ENCODE measurements around the gene SSH2. TPM values are rescaled to one million over a fixed set of nuclear protein-coding genes. Genes with fewer than 3 reads are reported as not detected.

The SSH2 gene
- total and polyA plus RNA-seq, 2 of the 13 experiments (the other 11 are each of a cell fraction or from before 2014, with no cell fraction given), result 6.0 to 6.4 TPM

GRCh38 chr17:29622337-29623282 lies 307.4 kb downstream of the SSH2 start, which contains the start of gene CORO6 (continued):
- TF ChIP-seq LBX2 (CRISPR knock-in tag; IDR thresholded peaks at IDR 0.05; ENCODE audit: borderline replicate concordance), result 0 out of 2 replicates have a peak, but pooled peaks have one; percentile 36
- no peak for TF ChIP-seq HNF4G (IDR thresholded peaks at IDR 0.05; ENCODE audit: borderline replicate concordance, low read depth, low read length)
- no peak for TF ChIP-seq HNF4G (CRISPR knock-in tag; IDR thresholded peaks at IDR 0.05; ENCODE audit: borderline replicate concordance, low read depth)
- peak; percentile 48; the same call in 1 of the 2 replicates for TF ChIP-seq NFKB2 (CRISPR knock-in tag; IDR thresholded peaks at IDR 0.05; ENCODE audit: borderline replicate concordance)
- no peak for TF ChIP-seq ZNF383 (CRISPR knock-in tag; IDR thresholded peaks at IDR 0.05; ENCODE audit: borderline replicate concordance)
- TF ChIP-seq ZNF501 (CRISPR knock-in tag; IDR thresholded peaks at IDR 0.05), result peak; percentile 65
- no peak for TF ChIP-seq ZNF720 (CRISPR knock-in tag; IDR thresholded peaks at IDR 0.05)
- TF ChIP-seq CERS6 (CRISPR knock-in tag; IDR thresholded peaks at IDR 0.05), result no peak
- TF ChIP-seq MAF1 (CRISPR knock-in tag; IDR thresholded peaks at IDR 0.05; ENCODE audit: borderline replicate concordance), result no peak
- no peak for TF ChIP-seq EZH2 (conservative IDR thresholded peaks at IDR 0.05; ENCODE audit: low read depth, low read length)
- no peak for TF ChIP-seq MXD4 (CRISPR knock-in tag; IDR thresholded peaks at IDR 0.05)
- TF ChIP-seq ZNF260 (CRISPR knock-in tag; IDR thresholded peaks at IDR 0.05; ENCODE audit: borderline replicate concordance, low read depth), result no peak
- no peak for TF ChIP-seq TBX2 (CRISPR knock-in tag; IDR thresholded peaks at IDR 0.05; ENCODE audit: borderline replicate concordance)
- TF ChIP-seq ZNF512 (CRISPR knock-in tag; IDR thresholded peaks at IDR 0.05), result no peak
- peak; percentile 49 for TF ChIP-seq SAP130 (CRISPR knock-in tag; IDR thresholded peaks at IDR 0.05; ENCODE audit: low read depth)
- no peak for TF ChIP-seq MTF1 (CRISPR knock-in tag; IDR thresholded peaks at IDR 0.05)
- TF ChIP-seq ZNF550 (CRISPR knock-in tag; IDR thresholded peaks at IDR 0.05; ENCODE audit: borderline replicate concordance), result no peak
- no peak for TF ChIP-seq MEIS2 (CRISPR knock-in tag; IDR thresholded peaks at IDR 0.05)
- TF ChIP-seq ELK4 (CRISPR knock-in tag; IDR thresholded peaks at IDR 0.05; ENCODE audit: borderline replicate concordance), result no peak
- TF ChIP-seq KLF11 (CRISPR knock-in tag; IDR thresholded peaks at IDR 0.05), result peak; percentile 37; the same call in 1 of the 2 replicates
- TF ChIP-seq CHD2 (IDR thresholded peaks at IDR 0.05; ENCODE audit: low read depth, low read length), result no peak
- no peak for TF ChIP-seq SMAD3 (CRISPR knock-in tag; IDR thresholded peaks at IDR 0.05)
- TF ChIP-seq HES4 (CRISPR knock-in tag; IDR thresholded peaks at IDR 0.05; ENCODE audit: borderline replicate concordance), result no peak
- TF ChIP-seq CENPT (CRISPR knock-in tag; IDR thresholded peaks at IDR 0.05; ENCODE audit: low read depth), result no peak
- TF ChIP-seq ETV5 (CRISPR knock-in tag; IDR thresholded peaks at IDR 0.05; ENCODE audit: borderline replicate concordance), result peak; percentile 28; the same call in 1 of the 2 replicates
- TF ChIP-seq MXD1 (CRISPR knock-in tag; IDR thresholded peaks at IDR 0.05), result no peak

Data from HepG2 (cell line).